A673 (cell line): ENCODE results near the gene RPUSD4. TPM values are rescaled to one million over a fixed set of nuclear protein-coding genes. Genes with fewer than 3 reads are reported as not detected.

ENCODE experiments used
- BruUV-seq: library from RNA; stranded (reverse); fragments of 400-500 nt; replicated peaks from 2 replicates; lab custom pipeline; 2021; lab: Mats Ljungman, UMichigan
- CTCF ChIA-PET: fragments of 300-600 bp; sonication (Branson Sonifier 250); formaldehyde crosslinking; loops from one replicate; lab custom pipeline; 2022; ENCODE audit warnings: antibody characterized with exemption; lab: Charles Lee
- POLR2A ChIA-PET: fragments of 300-600 bp; sonication (Branson Sonifier 250); formaldehyde crosslinking; loops from one replicate; lab custom pipeline; 2022; ENCODE audit warnings: antibody characterized with exemption; ENCODE audit not compliant: low non-redundant PET; lab: Charles Lee
- DNase-seq: peaks from one replicate; pipeline ENCODE4 v3.0.0-alpha.2; 2015; ENCODE audit warnings: low spot score
- H3K27ac ChIP-seq: fragments of 200-600 bp; sonication (generic); 2 replicates; pipeline ENCODE4 v1.5.1; 2016; ENCODE audit warnings: mixed run types, low read depth, mild to moderate bottlenecking, mixed read lengths, antibody characterized with exemption, low read length; ENCODE audit not compliant: poor library complexity, severe bottlenecking
- H3K27me3 ChIP-seq: fragments of 200-600 bp; sonication (generic); replicated peaks from 2 replicates; pipeline ENCODE4 v1.6.1; 2017; ENCODE audit warnings: mixed run types, low read depth, mild to moderate bottlenecking, mixed read lengths, antibody characterized with exemption, low read length; ENCODE audit not compliant: insufficient read depth, poor library complexity
- H3K36me3 ChIP-seq: fragments of 200-600 bp; sonication (generic); 2 replicates; pipeline ENCODE4 v1.6.1; 2016; ENCODE audit warnings: mixed run types, mild to moderate bottlenecking, mixed read lengths, antibody characterized with exemption, low read length; ENCODE audit not compliant: insufficient read depth, poor library complexity, severe bottlenecking
- H3K4me1 ChIP-seq: fragments of 200-600 bp; sonication (generic); 2 replicates; pipeline ENCODE4 v1.6.1; 2017; ENCODE audit warnings: mixed run types, mild to moderate bottlenecking, mixed read lengths, antibody characterized with exemption, low read length; ENCODE audit not compliant: insufficient read depth, poor library complexity, severe bottlenecking
- H3K4me3 ChIP-seq: fragments of 200-600 bp; sonication (generic); 2 replicates; pipeline ENCODE4 v1.5.1; 2016; ENCODE audit warnings: low read depth, mixed run types, mild to moderate bottlenecking, mixed read lengths, low read length; ENCODE audit not compliant: poor library complexity, severe bottlenecking
- H3K9me3 ChIP-seq: fragments of 200-600 bp; sonication (generic); 2 replicates; pipeline ENCODE4 v1.6.1; 2016; ENCODE audit warnings: mixed run types, low read depth, mild to moderate bottlenecking, mixed read lengths, antibody characterized with exemption, low read length; ENCODE audit not compliant: poor library complexity, severe bottlenecking
- EZH2 ChIP-seq: fragments of 200-600 bp; sonication (generic); IDR thresholded peaks from 2 replicates; pipeline ENCODE4 v1.6.1; 2017; ENCODE audit warnings: borderline replicate concordance, low read depth, mild to moderate bottlenecking, mixed read lengths, antibody characterized with exemption, low read length; ENCODE audit not compliant: poor library complexity, severe bottlenecking
- intact Hi-C: fragments of 100-400 bp; cut with micrococcal nuclease; formaldehyde crosslinking; loops from one replicate; pipeline ENCODE4 v1.10.0; 2022; ENCODE audit not compliant: unreplicated experiment
- total RNA-seq: library from RNA; stranded (reverse); gene quantifications from 2 replicates; pipeline ENCODE4 v1.2.3, GENCODE V29; 2021
- TF ChIP-seq, protein P1 (sequence below): fragments of 300-800, 200-600 bp; sonication (generic); conservative IDR thresholded peaks from 2 replicates; pipeline ENCODE4 v1.5.1; 2017; ENCODE audit warnings: low read depth, mild to moderate bottlenecking, antibody characterized with exemption, low read length, moderate library complexity, mixed read lengths

The RPUSD4 gene
- total RNA-seq, 1 experiment from 2014 or later = 53.9 TPM

GRCh38 chr11:126162306-126163030 is 49.0 kb downstream of the RPUSD4 start:
- POLR2A ChIA-PET = no interaction called here
- H3K4me3 ChIP-seq = no peak overlapping the region
- H3K9me3 ChIP-seq = no peaks in the 10 kb centered on the region

GRCh38 chr11:126161023-126161391 is 50.4 kb downstream of the RPUSD4 start:
- Histone ChIP-seq H3K4me3 (no peak overlapping the region), H3K27me3 (no peaks in the 10 kb centered on the region), H3K4me1 (no peaks in the 10 kb centered on the region), H3K36me3 (no peaks in the 10 kb centered on the region), H3K27ac (no peak overlapping the region), H3K9me3 (no peaks in the 10 kb centered on the region)
- no peak for DNase-seq
- POLR2A ChIA-PET = no interaction called here
- no TSS peak for BruUV-seq
- intact Hi-C loops = no loop called here
- no peak for TF ChIP-seq EZH2
- TF ChIP-seq, protein P1, sequence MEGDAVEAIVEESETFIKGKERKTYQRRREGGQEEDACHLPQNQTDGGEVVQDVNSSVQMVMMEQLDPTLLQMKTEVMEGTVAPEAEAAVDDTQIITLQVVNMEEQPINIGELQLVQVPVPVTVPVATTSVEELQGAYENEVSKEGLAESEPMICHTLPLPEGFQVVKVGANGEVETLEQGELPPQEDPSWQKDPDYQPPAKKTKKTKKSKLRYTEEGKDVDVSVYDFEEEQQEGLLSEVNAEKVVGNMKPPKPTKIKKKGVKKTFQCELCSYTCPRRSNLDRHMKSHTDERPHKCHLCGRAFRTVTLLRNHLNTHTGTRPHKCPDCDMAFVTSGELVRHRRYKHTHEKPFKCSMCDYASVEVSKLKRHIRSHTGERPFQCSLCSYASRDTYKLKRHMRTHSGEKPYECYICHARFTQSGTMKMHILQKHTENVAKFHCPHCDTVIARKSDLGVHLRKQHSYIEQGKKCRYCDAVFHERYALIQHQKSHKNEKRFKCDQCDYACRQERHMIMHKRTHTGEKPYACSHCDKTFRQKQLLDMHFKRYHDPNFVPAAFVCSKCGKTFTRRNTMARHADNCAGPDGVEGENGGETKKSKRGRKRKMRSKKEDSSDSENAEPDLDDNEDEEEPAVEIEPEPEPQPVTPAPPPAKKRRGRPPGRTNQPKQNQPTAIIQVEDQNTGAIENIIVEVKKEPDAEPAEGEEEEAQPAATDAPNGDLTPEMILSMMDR = no peak
- CTCF ChIA-PET = no interaction called here

More at GRCh38 chr11:126162306-126163030, 49.0 kb downstream of the RPUSD4 start:
- H3K27ac ChIP-seq = no peak overlapping the region
- BruUV-seq = no TSS peak
- no peaks in the 10 kb centered on the region for H3K27me3 ChIP-seq
- intact Hi-C loops = no loop called here
- CTCF ChIA-PET = no interaction called here
- TF ChIP-seq, protein P1 = no peak
- TF ChIP-seq EZH2 = no peak
- no peak for DNase-seq
- H3K36me3 ChIP-seq = no peaks in the 10 kb centered on the region
- H3K4me1 ChIP-seq = no peaks in the 10 kb centered on the region

DNA sequence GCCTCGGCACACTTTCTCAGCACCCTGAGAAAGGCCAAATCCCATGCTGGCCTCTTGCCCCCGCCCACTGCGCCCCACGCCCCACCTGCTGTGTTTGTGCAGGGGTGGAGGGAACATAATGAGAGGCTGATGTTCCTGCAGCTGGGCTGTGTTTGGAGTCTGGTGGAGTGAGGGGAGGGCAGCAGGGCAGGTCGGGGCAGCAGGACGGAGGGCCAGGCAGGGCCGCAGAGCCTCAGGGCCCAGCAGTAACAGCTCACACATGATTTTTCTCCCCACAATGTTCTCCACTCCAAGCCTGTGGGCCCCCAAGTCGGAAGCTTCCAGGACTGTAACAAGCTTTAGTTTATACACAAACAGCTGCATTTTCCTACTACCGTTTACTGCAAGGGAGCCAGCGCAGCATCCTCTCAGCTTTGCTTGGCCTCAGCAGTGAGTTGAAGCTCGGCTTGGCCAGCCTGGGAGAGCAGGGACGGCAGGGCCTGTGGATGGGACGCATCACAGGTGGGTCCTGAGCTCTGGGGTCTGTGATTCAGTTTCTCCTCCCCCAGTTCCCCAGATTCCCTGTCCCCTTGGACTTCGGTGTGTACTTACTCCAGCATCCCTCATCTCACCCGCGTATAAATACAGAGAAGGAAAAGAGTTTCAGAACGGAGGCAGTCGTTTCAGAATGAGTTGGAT is 51.0 kb downstream of the RPUSD4 start:
- H3K4me3 ChIP-seq = no peak overlapping the region
- no TSS peak for BruUV-seq
- H3K27me3 ChIP-seq = no peaks in the 10 kb centered on the region
- H3K27ac ChIP-seq = no peak overlapping the region
- no peaks in the 10 kb centered on the region for H3K9me3 ChIP-seq
- ChIA-PET POLR2A (no interaction called here), CTCF (no interaction called here)
- no peaks in the 10 kb centered on the region for H3K4me1 ChIP-seq
- TF ChIP-seq, protein P1 = no peak
- no peak for TF ChIP-seq EZH2
- DNase-seq = no peak
- intact Hi-C loops = no loop called here
- H3K36me3 ChIP-seq = no peaks in the 10 kb centered on the region
